Measurements from ENCODE around the gene KAZN.

KAZN gene

DNA sequence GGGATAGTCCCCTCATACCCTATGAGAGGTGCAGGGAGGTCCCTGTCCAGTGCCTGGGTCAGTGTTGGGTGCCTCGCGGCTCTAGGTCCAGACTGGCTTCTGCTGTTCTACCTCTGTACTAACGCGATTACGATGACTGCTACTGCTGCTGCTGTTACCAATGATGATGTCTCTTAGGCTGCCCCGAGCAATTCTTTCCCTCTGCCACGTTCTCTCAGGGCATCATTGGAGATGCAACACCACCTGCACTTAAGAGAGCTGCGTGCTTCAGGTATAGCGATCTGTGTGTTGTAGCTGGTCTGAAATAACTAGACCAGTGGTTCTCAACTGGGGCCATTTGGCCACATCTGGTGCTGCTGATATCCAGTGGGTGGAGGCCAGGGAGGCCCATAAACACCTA lies 36.9 kb downstream of the KAZN start:
- TF ChIP-seq, protein P1, sequence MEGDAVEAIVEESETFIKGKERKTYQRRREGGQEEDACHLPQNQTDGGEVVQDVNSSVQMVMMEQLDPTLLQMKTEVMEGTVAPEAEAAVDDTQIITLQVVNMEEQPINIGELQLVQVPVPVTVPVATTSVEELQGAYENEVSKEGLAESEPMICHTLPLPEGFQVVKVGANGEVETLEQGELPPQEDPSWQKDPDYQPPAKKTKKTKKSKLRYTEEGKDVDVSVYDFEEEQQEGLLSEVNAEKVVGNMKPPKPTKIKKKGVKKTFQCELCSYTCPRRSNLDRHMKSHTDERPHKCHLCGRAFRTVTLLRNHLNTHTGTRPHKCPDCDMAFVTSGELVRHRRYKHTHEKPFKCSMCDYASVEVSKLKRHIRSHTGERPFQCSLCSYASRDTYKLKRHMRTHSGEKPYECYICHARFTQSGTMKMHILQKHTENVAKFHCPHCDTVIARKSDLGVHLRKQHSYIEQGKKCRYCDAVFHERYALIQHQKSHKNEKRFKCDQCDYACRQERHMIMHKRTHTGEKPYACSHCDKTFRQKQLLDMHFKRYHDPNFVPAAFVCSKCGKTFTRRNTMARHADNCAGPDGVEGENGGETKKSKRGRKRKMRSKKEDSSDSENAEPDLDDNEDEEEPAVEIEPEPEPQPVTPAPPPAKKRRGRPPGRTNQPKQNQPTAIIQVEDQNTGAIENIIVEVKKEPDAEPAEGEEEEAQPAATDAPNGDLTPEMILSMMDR (conservative IDR thresholded peaks at IDR 0.05; ENCODE audit: low read depth, low read length): no peak
- no peak for DNase-seq (ENCODE audit: low read depth)
- no peak overlapping the region for H3K4me3 ChIP-seq (ENCODE audit: low read depth, low read length)

DNA sequence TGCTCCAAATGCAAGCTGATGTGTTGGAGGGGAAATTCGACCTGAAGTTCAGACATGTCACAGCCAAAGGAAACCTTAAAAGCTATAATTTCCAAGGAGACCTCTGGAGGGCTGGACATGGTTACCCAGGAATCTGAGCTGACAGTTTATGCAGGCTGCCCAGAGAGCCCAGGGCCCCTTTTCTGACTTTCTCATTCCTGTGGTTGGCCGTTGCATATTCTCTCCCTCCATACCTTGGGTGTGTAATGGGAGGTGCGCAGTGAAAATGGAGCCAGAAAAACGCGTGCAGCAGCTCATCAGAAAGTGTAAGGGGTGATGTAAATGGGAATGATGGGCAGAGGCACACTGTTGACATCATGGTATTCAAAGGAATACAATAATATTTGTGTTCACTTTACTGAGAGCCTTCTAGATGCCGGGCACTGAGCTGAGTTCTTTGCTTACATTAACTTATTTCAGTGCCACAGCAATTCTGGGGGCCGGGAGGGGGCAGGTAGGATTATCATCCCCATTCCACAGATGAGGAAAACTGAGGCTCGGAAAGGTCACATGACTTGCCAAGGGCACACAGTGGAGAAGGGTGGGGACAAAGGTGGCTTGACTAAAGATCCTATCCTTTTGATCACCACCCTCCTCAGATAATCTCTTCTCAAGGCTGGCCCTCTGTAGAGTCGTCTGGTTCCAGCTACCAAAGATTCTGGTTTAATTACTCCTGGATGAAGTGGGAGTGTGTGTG lies 38.6 kb downstream of the KAZN start:
- H3K4me3 ChIP-seq (ENCODE audit: low read depth, low read length): no peak overlapping the region
- TF ChIP-seq, protein P1 (conservative IDR thresholded peaks at IDR 0.05; ENCODE audit: low read depth, low read length): no peak
- no peak for DNase-seq (ENCODE audit: low read depth)

DNA sequence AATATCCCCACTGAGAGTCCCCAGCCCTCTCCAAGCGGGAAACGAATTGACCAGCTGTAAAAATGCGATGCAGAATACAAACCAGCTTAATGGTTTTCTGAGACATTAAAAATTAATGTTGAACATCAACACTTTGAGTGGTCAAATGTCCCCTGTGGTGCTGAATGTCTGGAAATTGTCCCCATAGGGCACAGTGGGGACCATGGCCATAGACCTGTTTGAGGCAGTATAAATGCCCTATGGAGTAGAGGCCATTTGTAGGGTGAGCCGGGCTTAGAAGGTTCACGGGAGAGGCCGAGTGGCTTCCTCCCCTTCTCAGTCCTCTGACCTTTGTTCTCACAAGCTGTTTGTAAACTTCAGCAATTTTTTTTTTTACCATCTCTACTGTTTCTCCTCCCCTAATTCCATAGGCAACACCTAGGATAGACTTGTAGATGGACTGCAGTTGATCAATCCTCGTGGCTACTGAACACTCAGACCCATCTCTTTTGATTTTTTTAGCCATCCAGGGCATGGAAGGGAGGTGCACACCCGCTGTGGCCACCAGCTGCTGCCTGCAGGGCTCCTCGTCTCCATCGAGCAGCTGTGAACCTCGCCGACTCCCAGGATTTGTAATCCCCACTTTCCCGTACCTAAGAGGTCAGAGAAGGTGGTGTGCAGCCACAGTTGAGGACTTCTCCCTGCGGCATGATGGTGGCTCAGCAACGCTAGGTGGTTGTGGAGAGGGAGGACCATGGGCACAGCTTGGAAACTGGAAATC lies 41.0 kb downstream of the KAZN start:
- DNase-seq (ENCODE audit: low read depth): no peak
- no peak overlapping the region for H3K4me3 ChIP-seq (ENCODE audit: low read depth, low read length)
- TF ChIP-seq, protein P1 (conservative IDR thresholded peaks at IDR 0.05; ENCODE audit: low read depth, low read length): no peak

DNA sequence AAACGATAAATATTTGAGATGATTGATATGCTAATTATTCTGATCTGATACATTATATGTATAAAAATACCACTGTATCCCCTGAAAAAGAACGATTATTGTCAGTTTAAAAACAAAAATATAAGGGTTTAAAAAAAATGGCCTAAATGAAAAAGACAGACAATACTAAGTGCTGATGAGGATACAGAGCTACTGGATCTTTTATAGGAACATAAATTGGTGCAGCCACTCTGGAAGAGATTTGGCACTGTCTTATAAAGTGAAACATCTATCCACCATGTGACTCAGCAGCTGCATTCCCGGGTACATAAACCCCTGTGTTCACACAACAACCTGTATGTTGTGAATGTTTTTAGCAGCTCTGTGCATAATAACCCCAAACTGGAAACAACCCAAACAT lies 44.2 kb downstream of the KAZN start:
- no peak overlapping the region for H3K4me3 ChIP-seq (ENCODE audit: low read depth, low read length)
- TF ChIP-seq, protein P1 (conservative IDR thresholded peaks at IDR 0.05; ENCODE audit: low read depth, low read length): no peak
- DNase-seq (ENCODE audit: low read depth): no peak

DNA sequence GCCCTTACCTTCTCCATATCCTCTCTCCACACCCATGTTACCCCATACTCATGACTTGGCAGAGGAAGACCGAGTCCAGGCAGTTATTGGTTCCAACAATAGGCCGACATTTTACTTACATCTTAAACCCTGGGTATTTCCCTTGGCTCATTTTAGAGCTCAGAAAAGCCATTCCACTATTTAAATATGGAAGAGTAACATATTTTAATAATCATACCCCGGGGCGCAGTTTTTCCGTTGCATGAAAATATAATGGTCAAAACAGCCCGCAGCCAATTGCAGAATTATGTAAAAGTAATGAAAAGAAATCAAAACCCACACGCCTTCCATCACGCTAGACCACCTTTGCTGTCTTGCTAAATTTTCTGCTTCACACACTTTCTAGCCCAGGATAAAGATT lies 48.5 kb downstream of the KAZN start:
- no peak overlapping the region for H3K4me3 ChIP-seq (ENCODE audit: low read depth, low read length)
- DNase-seq (ENCODE audit: low read depth): no peak
- TF ChIP-seq, protein P1 (conservative IDR thresholded peaks at IDR 0.05; ENCODE audit: low read depth, low read length): no peak

DNA sequence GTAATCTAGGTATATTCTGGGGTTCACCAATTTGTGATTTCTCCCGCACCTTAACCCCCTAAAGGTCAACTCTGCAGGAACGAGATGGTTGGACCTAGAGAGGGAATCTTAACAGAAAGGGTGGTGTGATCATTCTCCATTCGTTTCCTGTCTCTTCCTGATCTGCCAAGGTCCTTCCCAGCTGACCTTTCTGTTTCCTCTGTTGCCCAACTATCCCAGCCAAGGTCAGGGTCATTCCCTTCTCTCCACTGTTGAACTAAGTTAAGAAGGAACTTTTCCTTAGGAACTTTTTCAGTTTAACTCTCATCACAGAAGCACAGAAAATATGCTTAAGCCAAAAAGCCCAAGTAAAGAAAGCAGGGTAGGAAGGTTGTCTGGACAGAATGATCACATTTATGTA lies 49.3 kb downstream of the KAZN start:
- no peak for DNase-seq (ENCODE audit: low read depth)
- TF ChIP-seq, protein P1 (conservative IDR thresholded peaks at IDR 0.05; ENCODE audit: low read depth, low read length): no peak
- no peak overlapping the region for H3K4me3 ChIP-seq (ENCODE audit: low read depth, low read length)

Data from choroid plexus epithelial cell (primary cell).